Measurements from ENCODE around the gene IZUMO1. TPM values are rescaled to one million over a fixed set of nuclear protein-coding genes. Genes with fewer than 3 reads are reported as not detected.
A peak's percentile ranks its signal among the peaks of the same experiment; 100 is the strongest.
"Not testable (repeated sequence)": the region's sequence is repeated elsewhere in the genome, so short reads cannot be mapped to it uniquely, and the experiment has no call there.

IZUMO1 gene
- 0.37 TPM in 1 of 2 replicates, not detected in the other for total RNA-seq

- peak within 1 kb of the TSS; percentile 12 for H3K27ac Mint-ChIP-seq
- H3K27me3 Mint-ChIP-seq (ENCODE audit: insufficient read depth), result peaks cover 4% of the 10 kb centered on the region
- peak; percentile 62 for DNase-seq (ENCODE audit: low spot score)
- intact Hi-C loops (cut with micrococcal nuclease), result loop anchor here (1.0 to 10.0 kb wide), 4 partner anchors 9 to 332 kb away; partner anchors contain the start of genes GYS1 and RUVBL2
- peak within 1 kb of the TSS; percentile 63 for H3K4me3 Mint-ChIP-seq
- H3K4me1 Mint-ChIP-seq (ENCODE audit: low read depth), result peaks cover 17% of the 10 kb centered on the region
- H3K36me3 Mint-ChIP-seq (ENCODE audit: low read depth), result no peaks in the 10 kb centered on the region
- no peaks in the 10 kb centered on the region for H3K9me3 Mint-ChIP-seq
Measured at GRCh38 chr19:48746738-48747575, at the start of gene IZUMO1. TSS of gene IZUMO1 (minus strand) at chr19:48746909. CDS start at chr19:48745859, 1,050 bp downstream.

GRCh38 chr19:48795685-48796070 lies 49.0 kb upstream of the IZUMO1 start:
- intact Hi-C loops (cut with micrococcal nuclease), result loop anchor here (1.0 to 2.0 kb wide), 7 partner anchors 16 to 198 kb away; partner anchors contain the start of genes BCAT2, GYS1, NUCB1 and RUVBL2
- DNase-seq (ENCODE audit: low spot score), result no peak
- H3K27ac Mint-ChIP-seq, result peak overlapping the region; percentile 87
- peaks cover 3% of the 10 kb centered on the region for H3K36me3 Mint-ChIP-seq (ENCODE audit: low read depth)
- no peaks in the 10 kb centered on the region for H3K27me3 Mint-ChIP-seq (ENCODE audit: insufficient read depth)
- peaks cover 7% of the 10 kb centered on the region for H3K4me1 Mint-ChIP-seq (ENCODE audit: low read depth)
- H3K9me3 Mint-ChIP-seq, result no peaks in the 10 kb centered on the region
- H3K4me3 Mint-ChIP-seq, result peak overlapping the region; percentile 89

GRCh38 chr19:48795055-48795684 lies 48.5 kb upstream of the IZUMO1 start:
- Mint-ChIP-seq H3K27me3 (ENCODE audit: insufficient read depth) (no peaks in the 10 kb centered on the region), H3K27ac (peak overlapping the region; percentile 87), H3K4me1 (ENCODE audit: low read depth) (peaks cover 7% of the 10 kb centered on the region), H3K4me3 (peak overlapping the region; percentile 89), H3K36me3 (ENCODE audit: low read depth) (peaks cover 3% of the 10 kb centered on the region), H3K9me3 (no peaks in the 10 kb centered on the region)
- intact Hi-C loops (cut with micrococcal nuclease), result loop anchor here (1.0 to 2.0 kb wide), 7 partner anchors 16 to 198 kb away; partner anchors contain the start of genes BCAT2, GYS1, NUCB1 and RUVBL2
- peak; percentile 79 for DNase-seq (ENCODE audit: low spot score)

GRCh38 chr19:48794291-48794690 lies 47.6 kb upstream of the IZUMO1 start:
- Mint-ChIP-seq H3K27ac (peak overlapping the region; percentile 67), H3K4me1 (ENCODE audit: low read depth) (peaks cover 7% of the 10 kb centered on the region), H3K4me3 (peak overlapping the region; percentile 89), H3K9me3 (no peaks in the 10 kb centered on the region), H3K27me3 (ENCODE audit: insufficient read depth) (no peaks in the 10 kb centered on the region), H3K36me3 (ENCODE audit: low read depth) (peaks cover 3% of the 10 kb centered on the region)
- intact Hi-C loops (cut with micrococcal nuclease), result loop anchor here (2.0 kb wide), 1 partner anchor 49 kb away; no protein-coding TSS in a partner anchor
- no peak for DNase-seq (ENCODE audit: low spot score)

GRCh38 chr19:48793271-48793670 lies 46.6 kb upstream of the IZUMO1 start:
- no peak overlapping the region for H3K27ac Mint-ChIP-seq
- intact Hi-C loops (cut with micrococcal nuclease), result no loop called here
- no peak for DNase-seq (ENCODE audit: low spot score)
- no peak overlapping the region for H3K4me3 Mint-ChIP-seq
- no peaks in the 10 kb centered on the region for H3K27me3 Mint-ChIP-seq (ENCODE audit: insufficient read depth)
- H3K9me3 Mint-ChIP-seq, result no peaks in the 10 kb centered on the region
- peaks cover 7% of the 10 kb centered on the region for H3K4me1 Mint-ChIP-seq (ENCODE audit: low read depth)
- H3K36me3 Mint-ChIP-seq (ENCODE audit: low read depth), result peaks cover 3% of the 10 kb centered on the region

GRCh38 chr19:48787331-48787730 lies 40.6 kb upstream of the IZUMO1 start:
- intact Hi-C loops (cut with micrococcal nuclease); H3K4me1 Mint-ChIP-seq (ENCODE audit: low read depth): not testable (repeated sequence)

GRCh38 chr19:48786422-48786821 lies 39.7 kb upstream of the IZUMO1 start:
- H3K4me3 Mint-ChIP-seq; intact Hi-C loops (cut with micrococcal nuclease); H3K9me3 Mint-ChIP-seq; H3K27me3 Mint-ChIP-seq (ENCODE audit: insufficient read depth); H3K27ac Mint-ChIP-seq; DNase-seq (ENCODE audit: low spot score); H3K36me3 Mint-ChIP-seq (ENCODE audit: low read depth); H3K4me1 Mint-ChIP-seq (ENCODE audit: low read depth): not testable (repeated sequence)

More at GRCh38 chr19:48787331-48787730, 40.6 kb upstream of the IZUMO1 start:
- H3K27ac Mint-ChIP-seq; H3K27me3 Mint-ChIP-seq (ENCODE audit: insufficient read depth); DNase-seq (ENCODE audit: low spot score); H3K4me3 Mint-ChIP-seq; H3K36me3 Mint-ChIP-seq (ENCODE audit: low read depth); H3K9me3 Mint-ChIP-seq: not testable (repeated sequence)

- Mint-ChIP-seq H3K36me3 (ENCODE audit: low read depth) (no peaks in the 10 kb centered on the region), H3K27me3 (ENCODE audit: insufficient read depth) (peaks cover 9% of the 10 kb centered on the region), H3K4me1 (ENCODE audit: low read depth) (no peaks in the 10 kb centered on the region), H3K9me3 (no peaks in the 10 kb centered on the region), H3K4me3 (no peak overlapping the region), H3K27ac (no peak overlapping the region)
- intact Hi-C loops (cut with micrococcal nuclease), result no loop called here
- no peak for DNase-seq (ENCODE audit: low spot score)
Measured at GRCh38 chr19:48784527-48784926, 37.8 kb upstream of the IZUMO1 start.

- Mint-ChIP-seq H3K27ac (no peak overlapping the region), H3K27me3 (ENCODE audit: insufficient read depth) (peaks cover 10% of the 10 kb centered on the region), H3K4me3 (no peak overlapping the region), H3K9me3 (no peaks in the 10 kb centered on the region), H3K4me1 (ENCODE audit: low read depth) (no peaks in the 10 kb centered on the region), H3K36me3 (ENCODE audit: low read depth) (no peaks in the 10 kb centered on the region)
- intact Hi-C loops (cut with micrococcal nuclease), result no loop called here
- DNase-seq (ENCODE audit: low spot score), result no peak
Measured at GRCh38 chr19:48780631-48781391, 34.1 kb upstream of the IZUMO1 start.

- Mint-ChIP-seq H3K9me3 (no peaks in the 10 kb centered on the region), H3K27me3 (ENCODE audit: insufficient read depth) (peaks cover 6% of the 10 kb centered on the region), H3K27ac (no peak overlapping the region), H3K4me1 (ENCODE audit: low read depth) (no peaks in the 10 kb centered on the region), H3K4me3 (no peak overlapping the region), H3K36me3 (ENCODE audit: low read depth) (no peaks in the 10 kb centered on the region)
- no peak for DNase-seq (ENCODE audit: low spot score)
- intact Hi-C loops (cut with micrococcal nuclease), result no loop called here
Measured at GRCh38 chr19:48779636-48780035, 32.9 kb upstream of the IZUMO1 start.

GRCh38 chr19:48777720-48778119 lies 31.0 kb upstream of the IZUMO1 start:
- Mint-ChIP-seq H3K36me3 (ENCODE audit: low read depth) (no peaks in the 10 kb centered on the region), H3K27ac (no peak overlapping the region), H3K4me1 (ENCODE audit: low read depth) (no peaks in the 10 kb centered on the region), H3K4me3 (no peak overlapping the region), H3K9me3 (no peaks in the 10 kb centered on the region), H3K27me3 (ENCODE audit: insufficient read depth) (peaks cover 3% of the 10 kb centered on the region)
- no peak for DNase-seq (ENCODE audit: low spot score)
- intact Hi-C loops (cut with micrococcal nuclease), result no loop called here

GRCh38 chr19:48777139-48777538 lies 30.4 kb upstream of the IZUMO1 start:
- H3K4me3 Mint-ChIP-seq, result no peak overlapping the region
- no peak for DNase-seq (ENCODE audit: low spot score)
- intact Hi-C loops (cut with micrococcal nuclease), result no loop called here
- no peaks in the 10 kb centered on the region for H3K4me1 Mint-ChIP-seq (ENCODE audit: low read depth)
- peaks cover 3% of the 10 kb centered on the region for H3K27me3 Mint-ChIP-seq (ENCODE audit: insufficient read depth)
- no peaks in the 10 kb centered on the region for H3K9me3 Mint-ChIP-seq
- no peaks in the 10 kb centered on the region for H3K36me3 Mint-ChIP-seq (ENCODE audit: low read depth)
- H3K27ac Mint-ChIP-seq, result no peak overlapping the region

All from activated T-helper 1 cell treated with anti-CD3 and anti-CD28 coated beads, Interleukin-12 subunit alpha, Interleukin-12 subunit beta, Interleukin-2, Interleukin-4 antibody, amounts not matched to agents 30 ng/mL and 10 ng/mL and 1 ng/mL, durations not matched to agents 14 hours and 24 hours and 36 hours (primary cell).